Activated CD8-positive, alpha-beta memory T cell treated with anti-CD3 and anti-CD28 coated beads, Interleukin-2, amount 50 U/mL, for 48 hours (primary cell): Measurements from ENCODE around the gene STK17A.

Source experiments
- DNase-seq: peaks from one replicate; pipeline ENCODE4 v3.0.0-alpha.2; 2020

Gene STK17A

DNA sequence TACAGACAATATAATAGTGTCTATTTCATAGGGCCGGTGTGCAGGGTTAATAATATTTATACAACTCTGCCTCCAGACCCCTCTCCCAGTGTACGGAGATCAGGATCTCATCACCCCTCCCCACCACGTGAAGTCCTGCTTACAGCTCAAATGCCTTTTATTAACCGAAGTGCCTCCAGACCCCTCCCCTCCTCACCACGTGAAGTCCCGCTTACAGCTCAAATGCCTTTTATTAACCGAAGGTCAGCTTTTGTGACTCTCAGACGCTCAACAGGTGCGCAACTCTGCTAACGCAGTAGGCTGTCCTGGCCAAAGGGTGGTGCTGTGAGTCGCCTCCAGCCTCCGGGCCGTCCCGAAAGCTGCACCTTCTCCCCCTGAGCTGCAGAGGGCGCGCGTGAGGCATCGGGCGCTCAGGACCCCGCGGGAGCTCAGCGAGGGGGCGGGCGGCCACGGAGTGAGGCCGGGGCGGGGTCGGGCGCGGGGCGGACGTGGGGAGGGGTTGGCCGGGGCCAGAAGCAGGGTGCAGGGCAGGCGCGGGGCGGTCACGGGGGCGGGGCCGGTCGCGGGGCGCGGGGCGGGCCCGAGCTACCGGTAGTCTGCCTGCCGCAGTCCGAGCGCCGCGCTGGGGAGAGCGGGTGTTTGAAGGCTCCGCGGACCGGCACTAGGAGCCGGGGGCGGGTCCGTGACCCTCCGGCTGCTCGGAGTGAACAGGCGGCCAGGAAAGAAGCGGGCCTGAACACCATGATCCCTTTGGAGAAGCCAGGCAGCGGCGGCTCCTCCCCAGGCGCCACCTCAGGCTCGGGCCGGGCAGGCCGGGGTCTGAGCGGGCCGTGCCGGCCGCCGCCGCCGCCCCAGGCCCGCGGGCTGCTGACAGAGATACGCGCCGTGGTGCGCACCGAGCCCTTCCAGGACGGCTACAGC lies at the start of gene STK17A:
Gene STK17A (plus strand): TSS at position 606 of the 921 bp plus-strand sequence. CDS start 136 bp downstream, at position 742.
- DNase-seq = peak; percentile 98

DNA sequence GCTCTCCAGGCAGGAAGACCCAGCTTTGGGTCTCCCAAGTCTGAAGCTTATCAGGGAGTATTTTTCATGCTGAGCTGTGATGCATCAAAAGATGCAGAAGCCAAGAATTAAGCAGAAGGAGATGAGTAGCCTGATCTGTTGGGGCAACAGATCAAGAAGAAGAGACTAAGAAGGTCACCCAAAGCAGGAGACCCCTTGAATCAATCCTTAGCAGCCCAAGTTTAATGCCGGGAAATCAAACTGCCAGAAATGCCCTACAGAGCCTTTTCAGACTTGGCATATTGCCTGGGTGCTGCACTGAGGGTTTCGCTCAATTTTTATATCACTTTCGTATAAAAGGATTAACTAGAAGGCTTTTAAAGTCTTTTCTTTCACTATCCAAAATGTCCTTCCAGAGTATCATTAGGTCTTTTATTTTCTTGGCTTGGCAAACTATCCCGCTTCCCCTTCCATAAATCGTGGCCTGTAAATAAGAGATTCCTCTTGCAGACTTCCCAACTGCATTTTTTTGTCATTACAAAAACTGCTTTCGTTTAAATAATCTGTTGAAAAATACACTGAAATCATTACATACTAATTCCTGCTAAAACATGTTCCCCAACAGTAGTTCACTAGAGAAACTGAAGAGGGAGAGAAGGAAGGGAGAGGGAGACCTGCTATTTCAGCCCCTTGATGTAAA lies 49.0 kb upstream of the STK17A start:
- no peak for DNase-seq

DNA sequence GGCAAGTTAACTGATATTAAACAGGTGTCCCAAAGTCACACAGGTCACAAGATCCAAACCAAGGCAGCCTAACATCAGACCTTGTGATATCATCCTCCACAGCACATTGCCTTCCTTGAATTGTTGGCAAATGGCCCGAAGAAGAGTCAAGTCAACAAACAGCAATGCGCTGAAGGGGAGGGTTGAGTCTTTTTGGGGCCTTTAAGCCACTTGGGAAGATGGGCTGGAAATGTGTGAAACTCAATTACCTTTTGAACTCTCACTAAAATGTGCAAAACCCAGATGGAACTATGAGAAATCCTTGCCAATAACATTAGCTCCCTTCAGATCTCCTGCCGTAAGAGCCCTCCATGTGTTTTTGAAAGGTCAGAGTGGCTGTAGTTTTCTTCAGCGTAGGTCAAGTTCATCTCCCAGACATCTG lies 47.9 kb upstream of the STK17A start:
- no peak for DNase-seq

DNA sequence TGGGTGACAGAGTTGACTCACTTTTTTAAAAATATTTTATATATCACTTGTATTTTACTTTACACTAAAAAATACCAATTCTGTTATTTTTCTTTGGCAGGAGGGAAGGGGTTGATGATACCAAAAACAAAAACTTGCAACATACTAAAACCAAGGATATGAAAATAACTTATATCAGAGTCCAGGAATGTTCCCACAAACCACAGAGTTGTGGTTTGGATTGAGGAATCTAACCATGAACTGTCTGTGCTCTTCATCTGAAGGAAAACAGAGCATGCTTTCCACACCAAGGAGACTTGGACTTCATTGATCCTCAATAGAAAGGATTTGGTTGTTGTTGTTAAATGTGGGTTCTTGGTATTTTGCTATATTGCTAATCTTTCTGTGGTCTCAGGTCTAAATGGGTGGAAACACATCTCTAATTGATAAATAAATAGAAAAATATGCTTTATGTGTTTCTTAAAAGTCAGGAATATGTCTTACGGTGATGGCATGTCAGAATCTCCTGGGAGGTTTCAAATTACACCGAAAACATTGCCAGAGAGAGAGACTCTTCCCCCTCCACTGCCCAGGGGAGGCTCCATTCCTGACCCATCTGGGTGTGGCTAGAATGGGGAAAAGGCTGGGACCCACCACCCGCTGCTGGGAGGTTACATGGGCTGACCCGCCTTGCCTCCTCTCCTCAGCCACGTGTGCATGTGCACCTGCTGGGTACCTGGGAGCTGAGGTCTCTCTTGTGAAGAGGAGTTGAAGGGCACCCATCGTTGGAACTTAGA lies 46.9 kb upstream of the STK17A start:
- no peak for DNase-seq

DNA sequence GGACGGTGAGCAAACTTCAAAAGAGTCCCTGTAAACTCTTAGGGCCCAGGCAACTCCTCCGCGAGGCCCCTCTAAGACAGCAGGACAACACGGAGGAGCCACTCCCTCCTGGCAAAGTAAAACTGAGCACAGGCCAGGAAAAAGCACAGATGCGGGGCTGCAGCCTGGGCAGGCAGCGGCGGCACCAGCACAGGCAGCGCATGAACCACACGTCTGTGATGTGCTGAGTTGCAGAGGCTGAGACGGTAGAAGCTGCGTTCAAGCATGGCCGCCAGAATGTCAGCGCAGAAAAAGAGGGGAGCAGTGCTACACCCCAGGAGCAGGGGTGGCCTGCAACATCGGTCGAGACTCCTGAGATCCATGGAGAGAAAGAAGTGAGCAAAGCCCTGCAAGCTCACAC lies 46.1 kb upstream of the STK17A start:
- no peak for DNase-seq

DNA sequence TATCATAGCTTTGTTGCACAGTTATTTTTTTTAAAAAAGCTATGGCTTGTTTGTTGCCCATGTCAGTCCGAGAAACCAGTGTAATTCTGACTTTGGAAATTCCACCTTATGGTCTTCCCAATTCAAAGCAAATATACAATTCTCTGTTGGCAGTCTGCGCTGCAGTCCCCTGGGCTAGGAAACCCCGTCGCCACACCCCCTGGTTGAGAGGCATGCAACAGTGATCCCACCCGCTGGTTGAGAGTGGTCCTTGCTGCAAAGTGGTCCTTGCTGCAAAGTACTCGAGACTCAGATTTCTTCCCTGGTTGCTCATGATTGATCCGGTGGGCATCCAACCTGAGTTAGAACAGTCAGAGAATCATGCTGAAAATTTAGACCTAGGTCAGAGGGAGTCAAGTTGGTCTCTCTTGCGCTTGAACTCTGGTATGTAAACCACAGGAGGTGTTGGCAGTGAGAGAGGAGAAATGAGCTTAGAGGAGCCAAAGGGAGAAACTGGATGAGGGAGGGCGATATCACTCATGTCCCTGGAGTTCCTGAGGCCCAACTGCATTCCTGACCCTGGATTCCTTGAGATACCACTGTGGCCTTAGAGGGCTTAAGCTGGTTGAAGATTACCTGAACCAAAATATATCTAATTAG lies 45.0 kb upstream of the STK17A start:
- DNase-seq = no peak

DNA sequence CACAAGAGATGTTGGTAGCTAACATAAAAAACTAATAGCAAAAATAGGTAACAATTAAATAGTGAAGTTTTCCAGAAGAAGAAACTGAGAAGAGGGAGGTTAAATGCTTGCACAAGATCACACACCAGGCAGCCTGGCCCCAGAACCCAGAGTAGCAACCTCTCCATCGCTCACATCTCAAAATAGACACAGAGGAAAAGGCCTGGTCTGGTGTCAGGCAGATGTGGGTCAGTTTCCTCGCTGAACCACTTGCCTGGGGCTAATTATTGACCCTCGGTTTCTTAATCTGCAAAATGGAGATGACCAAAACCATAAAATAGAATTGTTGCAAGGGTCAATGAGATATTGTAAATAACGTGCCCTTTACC lies 44.5 kb upstream of the STK17A start:
- no peak for DNase-seq

DNA sequence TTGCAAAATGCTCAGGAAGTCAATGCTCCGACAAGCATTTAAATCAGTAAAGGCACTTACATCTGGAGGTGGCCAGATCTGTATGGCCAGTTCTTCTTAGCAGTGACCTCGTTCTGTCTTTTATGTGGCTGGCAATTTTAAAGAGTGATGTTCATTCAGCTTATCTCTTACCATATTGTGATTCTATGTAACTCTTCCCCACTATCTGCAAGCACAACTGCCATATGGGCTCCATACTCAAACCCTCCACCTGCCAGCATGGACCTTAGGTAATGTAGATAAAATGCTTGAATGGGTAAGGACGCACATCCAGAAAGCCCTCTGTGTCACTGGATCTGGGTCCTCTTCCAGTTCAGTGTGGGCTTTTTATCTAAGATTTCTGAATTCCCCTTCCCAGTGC lies 42.4 kb upstream of the STK17A start:
- DNase-seq = no peak

DNA sequence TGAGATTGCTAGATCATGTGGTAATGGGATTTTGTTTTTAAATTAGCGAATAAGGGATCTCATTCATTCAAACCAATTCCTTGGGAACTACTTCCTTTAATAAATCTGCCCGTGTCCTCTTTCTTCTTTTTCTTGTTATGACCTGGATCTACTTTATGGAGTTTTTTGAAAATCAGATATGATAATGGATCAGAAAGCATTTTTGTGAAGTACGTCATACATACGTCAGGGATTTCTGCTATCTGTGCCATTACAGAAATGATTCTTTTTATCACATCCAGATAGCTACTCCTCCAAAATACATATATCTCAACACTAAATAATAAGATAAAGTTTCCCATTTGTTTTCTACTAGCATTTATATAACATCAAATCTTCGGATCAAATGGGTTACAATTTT lies 40.2 kb upstream of the STK17A start:
- DNase-seq = no peak

DNA sequence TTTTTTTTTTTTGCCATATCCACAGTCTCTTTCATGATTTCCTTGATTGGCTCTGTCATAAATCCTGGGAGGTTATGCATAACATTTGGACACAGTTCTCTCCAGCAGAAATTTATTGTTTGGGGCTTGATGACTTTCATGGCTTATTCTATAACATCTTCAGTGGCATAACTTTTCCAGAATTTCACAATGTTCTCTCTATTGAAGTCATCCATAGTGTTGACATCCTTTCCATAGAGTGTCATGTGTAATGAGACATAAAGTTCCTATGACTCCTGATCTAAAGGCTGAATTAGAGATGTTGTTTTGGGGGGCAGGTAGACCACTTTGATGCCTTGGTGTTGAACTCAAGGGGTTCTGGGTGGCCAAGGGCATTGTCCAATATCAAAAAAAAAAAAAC lies 36.7 kb upstream of the STK17A start:
- DNase-seq = no peak

DNA sequence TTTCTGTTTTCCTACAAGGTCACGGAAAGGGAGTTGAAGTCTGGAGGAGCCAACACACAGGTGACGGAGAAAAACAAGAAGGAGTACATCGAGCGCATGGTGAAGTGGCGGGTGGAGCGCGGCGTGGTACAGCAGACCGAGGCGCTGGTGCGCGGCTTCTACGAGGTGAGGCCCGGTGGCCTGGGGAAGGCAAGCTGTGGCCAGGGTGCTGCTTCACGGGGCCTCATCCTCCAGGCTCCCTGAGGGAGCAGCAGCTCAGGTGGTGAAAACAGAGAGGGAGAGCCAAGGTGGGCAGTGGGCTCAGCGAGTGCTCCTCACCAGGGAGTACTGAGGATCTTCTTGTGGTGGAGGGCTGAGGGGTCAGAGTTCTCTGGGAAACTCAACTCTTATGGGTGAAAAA lies 32.5 kb upstream of the STK17A start:
- DNase-seq = no peak

DNA sequence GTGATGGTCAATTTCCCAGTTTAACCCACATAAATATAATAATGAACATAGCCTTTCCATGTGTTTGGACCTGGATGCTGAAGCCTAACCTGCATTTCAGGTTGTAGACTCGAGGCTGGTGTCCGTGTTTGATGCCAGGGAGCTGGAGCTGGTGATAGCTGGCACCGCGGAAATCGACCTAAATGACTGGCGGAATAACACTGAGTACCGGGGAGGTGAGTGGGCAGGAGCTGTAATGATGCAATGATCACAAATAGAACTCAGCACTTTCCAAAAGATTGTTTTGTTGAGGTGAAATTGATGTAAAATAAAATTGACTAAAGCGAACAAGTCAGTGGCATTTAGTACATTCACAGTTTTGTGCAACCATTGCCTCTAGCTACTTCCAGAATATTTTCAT lies 30.8 kb upstream of the STK17A start:
- DNase-seq = no peak

DNA sequence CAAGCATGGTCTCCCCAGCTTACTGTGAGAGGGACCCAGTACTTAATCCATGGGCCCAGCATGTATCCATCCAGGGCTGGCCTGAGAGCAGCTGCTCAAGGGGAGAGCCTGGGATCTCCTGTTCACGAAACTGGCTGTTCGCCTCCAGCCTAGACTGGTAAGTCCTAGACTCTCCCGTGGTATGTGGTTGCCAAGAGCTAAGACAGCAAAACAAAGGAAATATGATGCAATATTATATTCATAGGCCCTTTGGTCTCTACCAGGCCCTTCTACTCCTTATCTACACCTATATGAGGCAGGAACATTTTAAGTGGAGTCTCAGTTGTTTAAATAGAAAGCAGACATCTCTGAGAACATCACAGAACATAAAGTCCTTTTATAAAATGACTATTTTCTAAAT lies 28.9 kb upstream of the STK17A start:
- DNase-seq = no peak

DNA sequence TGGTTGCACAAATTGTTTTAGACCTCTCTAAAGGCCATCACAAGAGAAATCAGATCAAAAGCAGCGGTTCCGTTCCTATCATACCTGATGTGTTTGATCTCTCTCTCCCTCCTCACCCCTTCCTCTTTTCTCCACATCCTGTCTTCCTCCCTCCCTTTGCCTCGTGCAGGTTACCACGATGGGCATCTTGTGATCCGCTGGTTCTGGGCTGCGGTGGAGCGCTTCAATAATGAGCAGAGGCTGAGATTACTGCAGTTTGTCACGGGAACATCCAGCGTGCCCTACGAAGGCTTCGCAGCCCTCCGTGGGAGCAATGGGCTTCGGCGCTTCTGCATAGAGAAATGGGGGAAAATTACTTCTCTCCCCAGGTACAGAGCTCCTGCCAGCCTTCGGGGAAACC lies 28.5 kb upstream of the STK17A start:
- DNase-seq = no peak

DNA sequence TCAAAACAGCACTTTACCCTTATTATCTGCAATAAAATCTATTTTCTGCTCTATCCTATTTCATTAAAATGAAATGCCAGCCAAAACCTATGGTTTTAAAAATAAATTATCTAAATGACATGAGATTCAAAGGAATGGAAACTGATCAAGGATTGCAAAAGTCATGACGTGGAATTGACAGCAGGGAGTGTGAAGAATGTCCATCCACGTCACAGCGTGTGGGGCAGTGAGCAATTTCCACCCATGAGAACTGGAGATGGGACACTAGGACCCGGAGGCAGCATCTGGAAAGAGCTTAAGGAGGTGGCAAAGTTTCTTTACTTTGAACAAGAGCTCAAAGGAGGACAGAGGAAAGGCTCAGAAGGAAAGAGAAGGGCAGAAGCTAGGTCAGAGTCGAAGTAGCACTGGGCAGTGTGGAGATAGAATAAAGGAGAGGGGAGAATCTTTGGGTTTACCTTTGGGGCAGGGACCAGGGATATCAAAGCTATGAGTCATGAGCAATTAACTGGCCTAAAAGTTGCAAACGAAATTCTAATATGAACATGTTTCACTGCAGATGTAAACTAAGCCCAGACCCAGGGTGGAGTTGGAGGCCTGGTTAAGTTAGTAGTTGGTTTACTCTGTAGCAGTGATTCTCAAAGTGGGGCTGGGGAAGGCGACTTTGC lies 24.9 kb upstream of the STK17A start:
- no peak for DNase-seq

DNA sequence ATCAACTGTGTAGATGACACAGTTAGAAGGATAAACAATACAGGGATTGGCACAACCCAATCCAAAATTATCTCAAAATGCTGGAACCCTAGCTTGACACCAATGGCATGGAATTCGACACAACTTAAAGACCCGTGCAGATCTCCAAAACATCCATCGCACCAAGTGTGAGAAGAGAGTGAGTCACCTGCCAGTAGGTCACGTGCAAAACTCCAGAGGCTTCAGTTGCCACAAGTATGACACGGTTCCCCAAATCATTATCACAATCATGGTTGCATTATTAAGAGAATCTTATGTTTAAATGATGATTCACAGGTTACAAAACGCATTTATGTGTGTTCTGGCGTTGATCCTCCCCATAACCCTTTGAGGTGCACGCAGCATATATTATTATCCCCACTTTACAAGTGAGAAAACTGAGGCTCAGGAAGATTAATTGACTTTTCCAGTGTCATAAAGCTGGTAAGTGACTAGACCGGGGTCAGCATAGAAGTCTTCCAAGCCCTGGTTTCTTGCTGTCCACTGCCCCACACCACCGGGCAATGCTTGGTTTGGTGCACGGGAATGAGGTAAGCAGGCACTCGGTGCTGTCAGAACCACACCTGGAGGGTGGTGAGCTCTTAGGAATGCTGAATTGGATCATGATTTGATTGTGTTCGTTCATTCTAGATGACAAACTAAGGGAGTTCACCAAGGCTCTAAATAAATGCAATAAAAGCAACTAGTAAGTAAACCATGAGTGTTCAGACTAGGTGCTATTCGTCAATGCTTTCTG lies 23.6 kb upstream of the STK17A start:
- DNase-seq = no peak

DNA sequence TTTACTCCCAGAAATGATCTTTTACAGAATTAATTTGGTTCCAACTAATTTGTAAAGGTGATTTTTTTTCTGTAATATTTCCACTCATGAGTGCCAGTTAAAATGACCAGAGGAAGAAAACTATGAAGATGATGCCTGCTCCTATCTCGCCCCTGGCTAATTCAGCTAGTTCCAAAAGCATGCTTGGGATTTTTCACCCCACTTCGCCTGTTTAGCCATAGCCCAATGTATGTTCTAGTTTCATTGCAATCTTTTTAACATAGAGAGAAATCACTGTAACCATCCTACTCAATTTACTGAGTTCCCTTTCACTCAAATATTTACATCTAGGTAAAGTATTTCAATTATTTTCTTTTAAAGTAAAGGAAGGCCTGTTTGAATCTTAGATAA lies 23.0 kb upstream of the STK17A start:
- DNase-seq = no peak

DNA sequence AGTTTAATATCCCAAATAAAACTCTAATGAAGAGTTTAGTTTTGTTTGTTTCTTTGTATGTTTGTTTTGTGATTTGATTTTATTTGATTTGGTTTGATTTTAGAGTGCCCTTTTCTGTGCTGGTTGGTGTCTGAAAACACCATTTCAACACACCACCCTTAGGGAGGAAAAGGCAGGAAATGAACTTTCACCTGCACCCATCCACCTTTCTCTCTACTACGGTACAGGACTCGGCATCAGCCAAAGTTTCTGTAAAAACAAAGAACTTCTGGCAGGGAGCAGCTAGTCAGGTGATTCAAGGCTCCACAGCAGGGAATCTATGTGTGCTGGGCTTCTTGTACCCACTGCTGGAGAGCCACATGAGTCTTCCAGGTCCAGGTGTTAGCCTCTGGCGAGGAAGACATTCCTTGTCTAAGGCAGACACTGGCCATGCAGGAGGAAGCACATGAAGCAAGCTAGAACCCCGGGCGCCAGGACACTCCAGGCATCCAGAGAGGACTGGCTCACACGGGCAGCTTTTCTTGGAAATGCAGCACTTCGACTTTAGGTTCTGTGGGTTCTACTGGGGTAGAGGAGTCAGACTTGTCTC lies 22.1 kb upstream of the STK17A start:
- DNase-seq = no peak

DNA sequence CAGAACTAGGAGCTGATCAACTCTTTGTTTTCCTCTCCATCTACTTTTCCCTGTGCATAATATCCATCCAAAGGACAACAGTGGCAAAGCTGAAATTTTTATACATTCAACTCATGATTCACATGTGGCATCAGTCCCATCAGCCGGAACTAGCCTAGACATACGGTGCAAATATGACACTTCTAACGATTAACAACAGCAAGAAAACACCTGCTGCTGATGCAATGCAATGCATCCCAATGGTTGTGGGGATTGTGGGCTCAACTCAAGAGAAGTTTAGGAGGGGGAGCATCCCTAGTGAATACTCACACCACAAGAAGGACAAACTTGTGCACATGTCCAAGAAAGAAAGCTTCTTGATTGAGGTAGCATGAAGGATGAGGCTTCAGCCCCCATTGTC lies 20.5 kb upstream of the STK17A start:
- no peak for DNase-seq

DNA sequence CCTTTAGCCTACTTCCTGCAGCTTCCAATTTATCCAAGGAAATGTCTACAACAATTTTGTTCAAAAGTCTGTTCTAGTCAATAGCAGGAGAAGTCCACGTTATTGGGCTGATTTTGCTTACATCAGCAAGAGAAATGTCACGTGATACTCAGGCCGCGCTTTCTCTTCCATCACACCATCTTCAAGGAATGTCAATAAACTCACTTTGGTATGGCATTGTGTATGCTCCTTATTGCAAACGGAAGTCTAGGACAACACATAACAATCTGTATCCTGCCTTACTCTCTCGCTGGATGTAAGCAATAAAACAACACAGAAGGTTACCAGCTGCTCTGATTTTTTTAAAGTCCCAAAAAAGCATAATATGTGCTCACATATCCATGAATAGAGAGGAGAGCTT lies 17.1 kb upstream of the STK17A start:
- no peak for DNase-seq

DNA sequence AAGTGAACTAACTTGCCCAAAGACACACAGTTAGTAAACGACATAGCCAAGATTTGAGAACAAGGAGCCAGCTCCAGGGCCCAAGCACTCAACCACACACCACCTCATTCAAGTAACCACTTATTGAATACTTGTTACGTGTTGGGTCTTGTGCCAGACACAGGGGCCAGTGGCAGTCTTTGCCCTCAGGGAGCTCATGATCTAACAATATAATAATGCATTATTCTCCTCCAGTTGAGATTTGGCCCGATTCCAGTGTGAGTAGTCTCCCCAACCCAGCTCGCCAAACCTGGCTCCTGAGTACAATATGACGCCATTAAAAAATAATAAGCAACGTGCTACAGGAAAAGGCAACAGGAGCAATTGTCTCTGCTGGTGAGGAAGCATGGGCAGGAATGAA lies 14.4 kb upstream of the STK17A start:
- no peak for DNase-seq
